GM21528 (cell line): Measurements from ENCODE around the gene MAPK11.

ENCODE experiments used
- ATAC-seq: cut with Tn5 transposase; IDR thresholded peaks from one replicate; pipeline ENCODE4 v1.9.1; 2021; ENCODE audit warnings: mild to moderate bottlenecking, moderate library complexity; ENCODE audit not compliant: unreplicated experiment, low FRiP score

Gene MAPK11

GRCh38 chr22:50262973-50263617 lies 7.1 kb downstream of the MAPK11 start:
- no peak for ATAC-seq

DNA sequence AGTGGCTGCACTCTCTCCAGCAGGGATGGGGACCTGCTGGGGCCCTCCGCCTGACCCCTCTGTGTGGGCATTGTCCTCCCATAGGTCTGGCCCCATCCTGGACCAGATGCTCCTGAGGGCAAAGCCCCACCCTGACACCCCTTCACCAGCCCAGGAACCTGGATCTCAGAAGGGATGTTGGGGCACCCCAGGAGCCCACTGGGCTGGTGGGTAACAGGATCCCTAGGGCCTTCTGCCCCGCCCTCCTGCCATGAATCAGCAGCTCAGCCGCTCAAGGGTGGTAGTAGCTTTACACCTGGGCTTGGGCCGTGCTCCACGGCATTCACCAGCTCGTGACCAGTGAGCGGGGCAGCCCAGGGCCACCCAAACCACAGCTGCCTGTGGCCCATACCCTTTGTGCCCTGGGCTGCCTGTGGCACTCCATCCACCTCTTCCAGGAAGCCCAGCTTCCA lies 7.7 kb downstream of the MAPK11 start:
- ATAC-seq, result no peak

GRCh38 chr22:50261615-50262459 lies 8.3 kb downstream of the MAPK11 start, which contains the start of gene MAPK12:
MAPK12 (minus strand) TSS chr22:50261683; CDS start chr22:50261509, 174 bp downstream.
- ATAC-seq, result no peak

- no peak for ATAC-seq
Measured at GRCh38 chr22:50260801-50261614, 9.2 kb downstream of the MAPK11 start.

- ATAC-seq, result no peak
Measured at GRCh38 chr22:50260434-50260800, 9.8 kb downstream of the MAPK11 start.

- no peak for ATAC-seq
Measured at GRCh38 chr22:50259302-50259701, 10.9 kb downstream of the MAPK11 start.

GRCh38 chr22:50258361-50259292 lies 11.6 kb downstream of the MAPK11 start:
- no peak for ATAC-seq

DNA sequence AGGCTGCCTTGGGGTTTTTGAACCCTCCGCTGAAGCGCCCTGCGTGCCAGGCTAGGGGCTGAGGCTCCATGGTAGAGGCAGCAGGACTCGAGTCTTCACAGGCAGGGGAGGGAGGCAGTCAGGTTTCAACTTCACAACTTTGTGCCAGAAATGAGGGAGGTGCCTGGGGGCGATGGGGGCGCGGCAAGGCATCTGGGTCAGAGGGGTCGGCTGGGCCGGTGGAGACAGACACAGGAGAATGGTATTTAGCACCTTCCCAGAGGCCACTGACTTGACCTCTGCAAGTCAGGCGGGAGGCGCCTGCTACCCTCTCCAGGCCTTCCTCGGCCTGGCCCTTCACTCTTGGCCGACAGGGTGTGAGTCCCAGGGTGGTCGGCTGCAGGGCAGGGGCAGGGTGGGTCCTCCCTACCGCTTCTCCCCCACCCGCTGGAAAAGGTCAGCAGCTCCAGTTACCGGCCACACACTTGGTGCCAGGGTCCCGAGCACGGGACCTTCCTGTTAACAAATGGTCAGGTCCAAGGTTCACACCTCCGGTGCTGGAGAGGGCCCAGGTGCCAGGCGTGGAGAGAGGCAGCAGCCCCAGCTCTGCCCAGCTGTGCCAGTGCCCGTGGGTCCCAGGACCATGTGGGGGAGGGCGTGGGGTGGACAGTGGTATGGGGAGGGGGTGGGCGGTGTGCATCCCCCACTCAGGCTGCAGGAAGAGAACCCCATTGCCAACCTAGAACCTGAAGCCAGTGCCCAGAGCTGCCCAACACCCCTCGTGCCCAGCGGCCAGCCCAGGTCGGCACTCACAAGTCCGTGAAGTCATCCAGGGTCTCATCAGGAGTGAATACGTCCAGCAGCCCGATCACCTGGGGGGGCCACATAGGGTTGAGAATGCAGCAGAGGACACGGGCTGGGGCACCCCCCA lies 12.5 kb downstream of the MAPK11 start:
- no peak for ATAC-seq

DNA sequence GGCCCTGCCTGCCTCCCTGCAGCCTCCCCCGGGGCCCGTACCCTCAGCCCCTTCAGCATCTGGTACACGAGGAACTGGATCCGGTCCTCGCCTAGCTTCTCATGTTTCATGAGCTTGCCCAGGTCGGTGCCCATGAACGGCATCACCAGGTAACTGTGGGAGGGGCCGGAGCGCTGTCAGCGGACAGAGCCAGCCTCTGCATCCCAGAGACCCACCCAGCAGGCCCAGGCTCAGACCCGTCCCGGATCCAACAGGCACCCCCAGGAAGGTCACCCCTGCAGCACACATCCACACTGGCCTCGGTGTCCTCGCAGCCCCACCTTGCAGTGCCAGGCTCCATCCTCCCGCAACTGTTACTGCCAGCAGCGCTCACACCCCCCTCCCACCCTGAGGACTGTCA lies 13.1 kb downstream of the MAPK11 start:
- no peak for ATAC-seq

GRCh38 chr22:50256258-50256862 lies 13.8 kb downstream of the MAPK11 start:
- ATAC-seq, result no peak

- ATAC-seq, result no peak
Measured at GRCh38 chr22:50255607-50256006, 14.6 kb downstream of the MAPK11 start.

- no peak for ATAC-seq
Measured at GRCh38 chr22:50255099-50255498, 15.1 kb downstream of the MAPK11 start.

GRCh38 chr22:50253941-50254340 lies 16.2 kb downstream of the MAPK11 start:
- no peak for ATAC-seq

- no peak for ATAC-seq
Measured at GRCh38 chr22:50253046-50253915, 16.9 kb downstream of the MAPK11 start.

- ATAC-seq, result no peak
Measured at GRCh38 chr22:50252082-50253045, 17.8 kb downstream of the MAPK11 start.

DNA sequence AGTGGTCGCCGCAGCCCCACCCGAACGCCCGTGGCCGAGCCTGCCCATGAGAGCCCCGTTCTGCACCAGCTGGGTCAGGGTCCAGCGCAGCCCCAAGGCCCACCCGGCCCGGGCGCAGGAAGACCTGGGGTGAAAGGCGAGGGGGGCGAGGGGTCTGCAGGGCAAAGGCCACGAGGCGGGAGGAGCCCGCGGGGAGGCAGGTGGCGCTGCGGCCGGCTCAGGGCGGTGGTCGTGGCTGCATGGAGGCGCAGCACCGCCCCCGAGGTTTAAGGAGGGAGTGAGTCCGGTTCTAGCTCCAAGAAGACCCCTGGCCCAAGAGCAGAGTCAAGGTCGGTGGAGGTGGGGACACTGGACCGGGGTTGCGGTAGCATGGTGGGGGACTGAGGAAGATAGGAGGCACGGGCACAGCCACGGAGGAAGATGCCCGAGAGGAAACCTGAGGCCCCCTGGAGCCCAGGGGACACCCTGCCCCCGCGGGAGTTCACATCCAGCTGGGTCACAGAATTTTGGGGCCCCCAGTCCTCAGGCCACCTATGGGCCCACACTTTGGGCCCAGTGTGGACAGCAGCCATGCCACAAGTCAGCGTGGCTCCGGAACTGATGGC lies 18.6 kb downstream of the MAPK11 start:
- ATAC-seq, result no peak
